ENCODE measurements around the gene SPRED3.
"Not testable (repeated sequence)": the region's sequence is repeated elsewhere in the genome, so short reads cannot be mapped to it uniquely, and the experiment has no call there.

DNA sequence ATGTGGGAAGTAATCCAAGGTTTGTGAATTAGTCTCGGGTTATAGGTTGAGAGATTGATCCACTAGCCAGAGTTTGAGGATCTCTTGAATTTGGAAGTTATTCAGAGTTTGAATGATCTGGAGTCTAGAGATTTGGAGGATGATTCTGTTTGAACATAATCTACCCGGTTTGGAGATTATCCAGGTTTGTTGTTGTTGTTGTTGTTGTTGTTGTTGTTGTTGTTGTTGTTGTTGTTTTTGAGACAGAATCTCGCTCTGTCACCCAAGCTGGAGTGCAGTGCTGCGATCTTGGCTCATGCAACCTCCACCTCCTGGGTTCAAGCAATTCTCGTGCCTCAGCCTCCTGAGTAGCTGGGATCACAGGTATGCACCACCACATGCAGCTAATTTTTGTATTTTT is 23.4 kb downstream of the SPRED3 start:
- TF ChIP-seq, protein P1, sequence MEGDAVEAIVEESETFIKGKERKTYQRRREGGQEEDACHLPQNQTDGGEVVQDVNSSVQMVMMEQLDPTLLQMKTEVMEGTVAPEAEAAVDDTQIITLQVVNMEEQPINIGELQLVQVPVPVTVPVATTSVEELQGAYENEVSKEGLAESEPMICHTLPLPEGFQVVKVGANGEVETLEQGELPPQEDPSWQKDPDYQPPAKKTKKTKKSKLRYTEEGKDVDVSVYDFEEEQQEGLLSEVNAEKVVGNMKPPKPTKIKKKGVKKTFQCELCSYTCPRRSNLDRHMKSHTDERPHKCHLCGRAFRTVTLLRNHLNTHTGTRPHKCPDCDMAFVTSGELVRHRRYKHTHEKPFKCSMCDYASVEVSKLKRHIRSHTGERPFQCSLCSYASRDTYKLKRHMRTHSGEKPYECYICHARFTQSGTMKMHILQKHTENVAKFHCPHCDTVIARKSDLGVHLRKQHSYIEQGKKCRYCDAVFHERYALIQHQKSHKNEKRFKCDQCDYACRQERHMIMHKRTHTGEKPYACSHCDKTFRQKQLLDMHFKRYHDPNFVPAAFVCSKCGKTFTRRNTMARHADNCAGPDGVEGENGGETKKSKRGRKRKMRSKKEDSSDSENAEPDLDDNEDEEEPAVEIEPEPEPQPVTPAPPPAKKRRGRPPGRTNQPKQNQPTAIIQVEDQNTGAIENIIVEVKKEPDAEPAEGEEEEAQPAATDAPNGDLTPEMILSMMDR (IDR thresholded peaks at IDR 0.05; ENCODE audit: poor library complexity, severe bottlenecking) = not testable (repeated sequence)
- not testable (repeated sequence) for TF ChIP-seq REST (IDR thresholded peaks at IDR 0.05; ENCODE audit: borderline replicate concordance); TAF1 (IDR thresholded peaks at IDR 0.05; ENCODE audit: low read depth)

Measured in neural cell (in vitro differentiated cells).